Sigmoid colon (tissue), 4 donors: Measurements from ENCODE around the gene CEP97.

Source experiments
- EP300 ChIP-seq, 4 donors: sonication (generic); formaldehyde crosslinking; IDR thresholded peaks; one replicate each; pipeline ENCODE4 v1.6.1; 2017; ENCODE audit warnings: antibody characterized with exemption in 4 of 4
- POLR2A ChIP-seq, 2 donors: fragments of 450-650 bp; IDR thresholded peaks; one replicate each; pipeline ENCODE4 v1.6.1; 2016; ENCODE audit warnings: antibody characterized with exemption in 2 of 2, mild to moderate bottlenecking in 2 of 2, moderate library complexity in 2 of 2
- TF ChIP-seq, protein P1 (sequence below), 4 experiments: fragments of 450-650 bp in 3 of 4; fragments of 200-600 bp in 1 of 4; IDR thresholded peaks; one replicate each; pipeline ENCODE4 v1.5.1; 2016 to 2019; ENCODE audit warnings: antibody characterized with exemption in 4 of 4, mild to moderate bottlenecking in 3 of 4, moderate library complexity in 2 of 4

DNA sequence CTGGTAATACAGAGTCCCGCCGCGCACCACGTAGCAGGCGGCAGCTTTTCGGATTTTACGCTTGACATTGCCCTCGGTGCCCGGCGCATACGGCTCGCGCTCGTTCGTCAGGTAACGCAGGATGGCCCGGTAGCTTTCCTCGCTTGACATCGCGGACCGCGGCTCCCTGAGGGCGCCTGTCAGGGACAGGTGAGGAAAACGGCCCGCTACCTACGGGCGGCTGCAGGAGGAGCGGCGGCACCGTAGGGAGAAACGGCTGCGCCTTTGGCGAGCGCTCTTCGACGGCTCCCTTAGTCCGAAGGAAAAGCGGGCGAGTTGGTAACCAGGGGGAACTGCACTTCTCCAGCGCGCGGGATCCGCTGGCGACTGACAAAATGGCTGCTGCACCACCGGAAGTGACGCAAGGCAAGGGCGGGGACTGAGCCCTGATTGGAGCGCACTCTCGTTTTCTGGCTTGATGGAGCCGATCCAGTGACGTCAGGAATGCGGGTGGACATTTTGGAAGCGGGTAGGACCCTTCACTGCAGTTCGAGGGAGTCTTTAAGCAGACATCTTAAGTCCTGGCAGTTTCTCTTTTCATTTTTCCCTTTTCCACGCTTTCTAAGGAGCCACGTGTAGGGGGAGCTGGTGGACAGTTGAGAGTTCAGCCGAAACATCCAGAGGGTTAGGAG, 47.5 kb upstream of the CEP97 start, which contains the start of gene ZBTB11:
- TF ChIP-seq, protein P1, sequence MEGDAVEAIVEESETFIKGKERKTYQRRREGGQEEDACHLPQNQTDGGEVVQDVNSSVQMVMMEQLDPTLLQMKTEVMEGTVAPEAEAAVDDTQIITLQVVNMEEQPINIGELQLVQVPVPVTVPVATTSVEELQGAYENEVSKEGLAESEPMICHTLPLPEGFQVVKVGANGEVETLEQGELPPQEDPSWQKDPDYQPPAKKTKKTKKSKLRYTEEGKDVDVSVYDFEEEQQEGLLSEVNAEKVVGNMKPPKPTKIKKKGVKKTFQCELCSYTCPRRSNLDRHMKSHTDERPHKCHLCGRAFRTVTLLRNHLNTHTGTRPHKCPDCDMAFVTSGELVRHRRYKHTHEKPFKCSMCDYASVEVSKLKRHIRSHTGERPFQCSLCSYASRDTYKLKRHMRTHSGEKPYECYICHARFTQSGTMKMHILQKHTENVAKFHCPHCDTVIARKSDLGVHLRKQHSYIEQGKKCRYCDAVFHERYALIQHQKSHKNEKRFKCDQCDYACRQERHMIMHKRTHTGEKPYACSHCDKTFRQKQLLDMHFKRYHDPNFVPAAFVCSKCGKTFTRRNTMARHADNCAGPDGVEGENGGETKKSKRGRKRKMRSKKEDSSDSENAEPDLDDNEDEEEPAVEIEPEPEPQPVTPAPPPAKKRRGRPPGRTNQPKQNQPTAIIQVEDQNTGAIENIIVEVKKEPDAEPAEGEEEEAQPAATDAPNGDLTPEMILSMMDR (IDR thresholded peaks at IDR 0.05) = peak in 2 of 4 experiments; percentile 26 to 42
- TF ChIP-seq POLR2A (IDR thresholded peaks at IDR 0.05) (peak; percentile 90 to 91), EP300 (IDR thresholded peaks at IDR 0.05) (peak in 2 of 4 donors; percentile 37 to 47)
